ENCODE results near the gene JPT2. TPM values are rescaled to one million over a fixed set of nuclear protein-coding genes. Genes with fewer than 3 reads are reported as not detected.

Gene JPT2
- polyA plus RNA-seq, 3 donors, result 5.4 to 7.5 (median 5.8) TPM

DNA sequence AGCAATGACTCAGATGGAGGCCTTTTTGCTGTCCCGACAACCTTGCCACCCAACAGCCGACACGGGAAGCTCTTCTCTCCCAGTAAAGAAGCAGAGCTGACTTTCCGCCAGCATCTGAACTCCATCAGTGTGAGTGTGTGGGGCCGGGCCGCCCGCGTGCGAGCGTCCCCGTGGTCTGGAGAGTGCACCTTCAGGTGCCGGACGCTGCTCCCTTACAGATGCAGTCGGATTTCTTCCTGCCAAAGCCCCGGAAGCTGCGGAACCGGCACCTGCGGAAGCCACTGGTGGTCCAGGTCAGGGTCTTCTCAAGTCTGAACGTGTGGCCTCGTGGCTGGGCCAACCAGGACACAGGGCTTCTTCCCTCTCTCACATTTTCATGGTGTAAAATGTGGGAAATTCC, 15.5 kb upstream of the JPT2 start:
- H3K36me3 ChIP-seq (replicated peaks in 1 of 2; ENCODE audit: control insufficient read depth in 1 of 2, insufficient read depth in 2 of 2, low read length in 2 of 2), result peaks cover 78 to 97% of the 10 kb centered on the region in 2 donors
- no peaks in the 10 kb centered on the region for H3K9me3 Mint-ChIP-seq

DNA sequence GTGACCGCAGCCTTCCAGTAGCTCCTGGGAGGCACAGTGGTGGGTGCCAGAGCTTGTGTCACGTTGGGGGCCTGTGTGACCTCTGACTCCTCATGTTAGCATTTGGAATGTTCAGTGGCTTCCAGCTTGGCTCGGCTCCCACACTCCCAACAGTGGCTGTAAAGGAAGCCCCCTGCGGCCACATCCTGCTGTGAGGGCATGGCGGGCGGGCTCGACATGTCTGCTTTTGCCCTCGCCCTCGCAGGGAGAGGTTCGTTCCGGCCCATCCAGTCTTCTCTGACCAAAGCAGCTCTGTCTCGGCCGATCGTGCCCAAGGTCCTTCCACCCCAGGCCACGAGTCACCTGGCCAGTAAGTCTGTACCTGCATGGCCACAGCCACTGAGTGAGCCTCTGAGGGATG, 12.2 kb upstream of the JPT2 start:
- no peaks in the 10 kb centered on the region for H3K27me3 ChIP-seq (ENCODE audit: control insufficient read depth in 2 of 2, insufficient read depth in 2 of 2, low read length in 2 of 2)
- no peaks in the 10 kb centered on the region for H3K79me2 ChIP-seq (ENCODE audit: insufficient read depth, low read length)
- TF ChIP-seq, protein P1, sequence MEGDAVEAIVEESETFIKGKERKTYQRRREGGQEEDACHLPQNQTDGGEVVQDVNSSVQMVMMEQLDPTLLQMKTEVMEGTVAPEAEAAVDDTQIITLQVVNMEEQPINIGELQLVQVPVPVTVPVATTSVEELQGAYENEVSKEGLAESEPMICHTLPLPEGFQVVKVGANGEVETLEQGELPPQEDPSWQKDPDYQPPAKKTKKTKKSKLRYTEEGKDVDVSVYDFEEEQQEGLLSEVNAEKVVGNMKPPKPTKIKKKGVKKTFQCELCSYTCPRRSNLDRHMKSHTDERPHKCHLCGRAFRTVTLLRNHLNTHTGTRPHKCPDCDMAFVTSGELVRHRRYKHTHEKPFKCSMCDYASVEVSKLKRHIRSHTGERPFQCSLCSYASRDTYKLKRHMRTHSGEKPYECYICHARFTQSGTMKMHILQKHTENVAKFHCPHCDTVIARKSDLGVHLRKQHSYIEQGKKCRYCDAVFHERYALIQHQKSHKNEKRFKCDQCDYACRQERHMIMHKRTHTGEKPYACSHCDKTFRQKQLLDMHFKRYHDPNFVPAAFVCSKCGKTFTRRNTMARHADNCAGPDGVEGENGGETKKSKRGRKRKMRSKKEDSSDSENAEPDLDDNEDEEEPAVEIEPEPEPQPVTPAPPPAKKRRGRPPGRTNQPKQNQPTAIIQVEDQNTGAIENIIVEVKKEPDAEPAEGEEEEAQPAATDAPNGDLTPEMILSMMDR (IDR thresholded peaks at IDR 0.05), result no peak
- H3K4me2 ChIP-seq (replicated peaks; ENCODE audit: extremely low read depth, low read length, poor library complexity, severe bottlenecking), result no peak overlapping the region
- Mint-ChIP-seq H3K27ac (no peak overlapping the region), H3K4me3 (no peak overlapping the region), H3K36me3 (peaks cover 87 to 94% of the 10 kb centered on the region in 2 donors), H3K4me1 (no peaks in the 10 kb centered on the region), H3K27me3 (ENCODE audit: low read depth in 3 of 3) (peaks cover 0 to 1% (median 0%) of the 10 kb centered on the region in 3 donors), H3K9me3 (no peaks in the 10 kb centered on the region)
- H3K4me3 ChIP-seq (replicated peaks in 1 of 3; ENCODE audit: low read depth in 2 of 3, low read length in 3 of 3), result no peak overlapping the region
- no peak for DNase-seq
- H2AFZ ChIP-seq (ENCODE audit: insufficient read depth, low read depth, low read length, poor library complexity, severe bottlenecking), result no peak overlapping the region
- no peak overlapping the region for H3K9ac ChIP-seq (ENCODE audit: insufficient read depth, low read length, poor library complexity, severe bottlenecking)
- H3K36me3 ChIP-seq (replicated peaks in 1 of 2; ENCODE audit: control insufficient read depth in 1 of 2, insufficient read depth in 2 of 2, low read length in 2 of 2), result peaks cover 91 to 97% of the 10 kb centered on the region in 2 donors
- no peaks in the 10 kb centered on the region for H3K9me3 ChIP-seq (replicated peaks in 1 of 2; ENCODE audit: control insufficient read depth in 1 of 2, insufficient read depth in 1 of 2, low read length in 2 of 2)
- H3K4me1 ChIP-seq (ENCODE audit: control insufficient read depth in 1 of 2, insufficient read depth in 2 of 2, low read length in 2 of 2), result no peaks in the 10 kb centered on the region
- H4K20me1 ChIP-seq (ENCODE audit: insufficient read depth, low read length), result no peaks in the 10 kb centered on the region
- intact Hi-C loops (cut with micrococcal nuclease), result no loop called here
- 98% methylated on average over 11 of the region's 15 CpGs for WGBS (ENCODE audit: insufficient coverage)
- H3K27ac ChIP-seq (ENCODE audit: low read depth in 1 of 2, low read length in 2 of 2), result no peak overlapping the region

More for the DNA sequence above, 15.5 kb upstream of the JPT2 start:
- Histone ChIP-seq H3K27me3 (ENCODE audit: control insufficient read depth in 2 of 2, insufficient read depth in 2 of 2, low read length in 2 of 2) (no peaks in the 10 kb centered on the region), H4K20me1 (ENCODE audit: insufficient read depth, low read length) (no peaks in the 10 kb centered on the region), H3K27ac (ENCODE audit: low read depth in 1 of 2, low read length in 2 of 2) (no peak overlapping the region), H3K9me3 (replicated peaks in 1 of 2; ENCODE audit: control insufficient read depth in 1 of 2, insufficient read depth in 1 of 2, low read length in 2 of 2) (no peaks in the 10 kb centered on the region), H2AFZ (ENCODE audit: insufficient read depth, low read depth, low read length, poor library complexity, severe bottlenecking) (no peak overlapping the region), H3K4me1 (ENCODE audit: control insufficient read depth in 1 of 2, insufficient read depth in 2 of 2, low read length in 2 of 2) (no peaks in the 10 kb centered on the region), H3K4me2 (replicated peaks; ENCODE audit: extremely low read depth, low read length, poor library complexity, severe bottlenecking) (no peak overlapping the region), H3K4me3 (replicated peaks in 1 of 3; ENCODE audit: low read depth in 2 of 3, low read length in 3 of 3) (no peak overlapping the region), H3K79me2 (ENCODE audit: insufficient read depth, low read length) (no peaks in the 10 kb centered on the region), H3K9ac (ENCODE audit: insufficient read depth, low read length, poor library complexity, severe bottlenecking) (no peak overlapping the region)
- Mint-ChIP-seq H3K27ac (peak overlapping the region in 1 of 7 donors; percentile 36), H3K27me3 (ENCODE audit: low read depth in 3 of 3) (no peaks in the 10 kb centered on the region), H3K4me3 (no peak overlapping the region), H3K36me3 (peaks cover 79 to 88% of the 10 kb centered on the region in 2 donors), H3K4me1 (no peaks in the 10 kb centered on the region)
- TF ChIP-seq, protein P1 (IDR thresholded peaks at IDR 0.05), result no peak
- DNase-seq, result no peak
- intact Hi-C loops (cut with micrococcal nuclease), result no loop called here
- 96% methylated on average over 12 of the region's 20 CpGs for WGBS (ENCODE audit: insufficient coverage)
